HG03342 (cell line): ENCODE results near the gene ADAT3.

Experiments used
- ATAC-seq: cut with Tn5 transposase; IDR thresholded peaks from one replicate; pipeline ENCODE4 v1.9.1; 2021; ENCODE audit warnings: mild to moderate bottlenecking, moderate library complexity; ENCODE audit not compliant: unreplicated experiment

The ADAT3 gene

DNA sequence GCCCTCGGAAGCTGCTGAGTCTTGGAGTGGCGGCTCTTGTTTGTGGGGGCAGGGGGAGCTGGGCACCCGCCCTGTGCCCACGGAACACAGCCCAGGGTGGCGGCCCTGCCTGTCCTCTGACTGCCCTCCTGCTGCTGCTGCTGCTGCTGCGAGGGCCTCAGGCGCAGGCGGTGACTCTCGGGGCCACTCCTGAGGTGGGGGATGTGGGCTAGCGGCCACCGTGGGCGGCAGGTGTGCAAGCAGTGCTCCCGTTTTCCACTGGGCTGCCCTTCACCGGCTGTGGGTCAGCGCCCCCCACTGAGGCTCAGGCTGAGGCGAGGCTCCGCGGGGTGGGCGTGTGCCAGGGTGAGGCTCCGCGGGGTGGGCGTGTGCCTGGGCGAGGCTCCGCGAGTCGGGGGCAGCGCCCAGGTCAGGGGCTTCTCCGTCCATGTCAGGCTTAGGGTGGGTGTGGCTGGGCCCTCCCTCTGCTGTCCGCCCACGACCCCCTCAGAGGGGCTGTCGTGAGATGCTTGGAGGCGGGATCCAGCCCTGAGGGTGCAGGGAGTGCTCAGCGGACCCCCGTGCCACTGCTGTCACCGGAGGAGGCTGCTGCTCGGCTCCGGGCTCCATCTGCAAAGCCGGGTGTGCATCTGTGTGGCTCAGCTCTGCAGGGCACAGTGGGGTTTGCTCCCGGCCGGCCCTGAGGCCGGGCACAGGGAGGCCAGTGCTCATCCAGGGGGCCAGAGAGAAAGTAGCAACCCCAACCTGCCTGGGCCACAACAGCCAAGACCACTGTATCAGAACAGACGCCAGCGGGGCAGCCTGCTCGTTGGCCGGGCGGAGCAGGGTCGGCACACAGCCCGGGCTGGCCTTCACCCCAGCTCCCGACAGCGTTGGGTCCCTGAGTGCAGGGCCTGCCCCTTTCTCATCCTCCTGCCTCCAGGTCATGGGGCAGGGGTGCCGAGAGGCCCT, 50.2 kb downstream of the ADAT3 start:
- no peak for ATAC-seq

DNA sequence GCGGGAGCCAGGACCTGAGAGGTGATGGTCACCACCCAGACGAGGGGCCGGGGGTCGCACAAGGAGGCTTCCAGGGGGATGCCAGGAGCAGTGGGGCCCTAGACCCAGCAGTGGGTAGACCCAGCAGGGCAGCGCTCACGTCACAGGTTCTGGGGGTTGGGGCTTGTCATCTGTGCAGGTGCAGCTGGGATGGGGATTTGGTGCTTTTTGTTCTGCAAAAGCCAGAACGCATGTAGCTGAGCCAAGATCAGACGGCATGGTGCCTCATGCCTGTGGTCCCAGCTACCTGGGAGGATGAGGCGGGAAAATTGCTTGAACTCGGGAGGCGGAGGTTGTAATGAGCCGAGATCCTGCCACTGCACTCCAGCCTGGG, 50.9 kb downstream of the ADAT3 start:
- no peak for ATAC-seq

DNA sequence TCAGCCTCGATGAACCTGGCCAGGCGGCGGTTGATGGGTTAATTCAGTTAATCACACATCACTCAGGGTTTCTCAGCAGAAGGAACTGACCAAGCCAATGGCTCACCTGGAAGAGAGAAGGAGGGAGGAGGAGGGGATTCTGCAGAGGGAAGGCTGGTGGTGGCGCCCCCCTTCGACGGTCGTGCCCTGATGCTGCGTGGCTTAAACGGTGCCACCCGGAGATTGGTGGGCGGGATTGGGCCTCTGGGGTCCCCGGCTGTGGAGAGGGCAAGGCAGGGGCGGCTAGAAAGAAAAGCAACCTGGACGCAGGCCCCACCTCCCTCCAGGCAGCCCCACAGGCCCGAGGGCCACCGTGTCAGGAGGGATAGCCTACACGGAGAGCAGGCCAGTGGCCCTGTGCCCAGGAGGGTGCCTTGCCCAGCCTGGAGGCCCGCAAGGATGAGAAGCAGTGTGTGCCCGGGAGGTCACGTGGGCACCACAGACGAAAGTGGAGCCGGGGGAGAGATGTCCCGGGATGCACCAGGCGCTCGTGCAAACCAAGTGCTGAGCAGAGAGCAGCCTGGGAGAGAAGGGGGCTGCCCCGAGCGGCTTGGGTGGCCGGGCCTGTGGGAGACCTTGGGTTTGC, 51.8 kb downstream of the ADAT3 start:
- ATAC-seq = no peak

DNA sequence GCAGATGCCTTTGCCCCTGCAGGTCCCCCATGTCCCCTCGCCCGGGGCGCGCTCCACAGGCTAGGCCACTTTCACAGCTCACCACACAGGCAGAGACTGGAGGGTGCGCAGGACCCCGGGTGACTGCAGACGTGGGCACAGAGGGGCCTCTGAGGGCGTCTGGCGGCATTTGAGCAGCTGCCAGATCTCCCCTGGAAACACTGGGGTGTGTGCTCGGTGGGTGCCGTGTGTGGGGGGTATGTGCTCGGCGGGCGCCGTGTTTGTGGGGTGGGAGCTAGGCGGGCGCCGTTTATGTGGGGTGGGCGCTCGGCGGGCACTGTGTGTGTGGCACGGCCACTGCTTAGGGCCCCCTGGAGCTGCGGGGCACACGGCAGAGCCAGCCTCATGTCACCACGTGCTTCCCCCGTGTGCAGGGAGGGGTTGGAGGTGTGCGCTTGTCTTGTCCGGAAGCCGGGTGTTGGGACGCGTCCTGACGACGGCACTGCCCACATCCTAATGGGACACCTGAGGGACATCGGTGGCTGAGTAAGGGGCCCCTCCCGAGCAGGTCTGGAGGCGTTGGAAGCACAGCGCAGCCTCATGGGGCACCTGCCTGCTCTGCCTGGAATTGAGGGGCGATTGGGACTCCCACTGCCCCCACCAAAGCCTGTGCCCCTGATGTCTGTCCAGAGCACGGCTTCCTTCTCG, 52.5 kb downstream of the ADAT3 start:
- no peak for ATAC-seq

DNA sequence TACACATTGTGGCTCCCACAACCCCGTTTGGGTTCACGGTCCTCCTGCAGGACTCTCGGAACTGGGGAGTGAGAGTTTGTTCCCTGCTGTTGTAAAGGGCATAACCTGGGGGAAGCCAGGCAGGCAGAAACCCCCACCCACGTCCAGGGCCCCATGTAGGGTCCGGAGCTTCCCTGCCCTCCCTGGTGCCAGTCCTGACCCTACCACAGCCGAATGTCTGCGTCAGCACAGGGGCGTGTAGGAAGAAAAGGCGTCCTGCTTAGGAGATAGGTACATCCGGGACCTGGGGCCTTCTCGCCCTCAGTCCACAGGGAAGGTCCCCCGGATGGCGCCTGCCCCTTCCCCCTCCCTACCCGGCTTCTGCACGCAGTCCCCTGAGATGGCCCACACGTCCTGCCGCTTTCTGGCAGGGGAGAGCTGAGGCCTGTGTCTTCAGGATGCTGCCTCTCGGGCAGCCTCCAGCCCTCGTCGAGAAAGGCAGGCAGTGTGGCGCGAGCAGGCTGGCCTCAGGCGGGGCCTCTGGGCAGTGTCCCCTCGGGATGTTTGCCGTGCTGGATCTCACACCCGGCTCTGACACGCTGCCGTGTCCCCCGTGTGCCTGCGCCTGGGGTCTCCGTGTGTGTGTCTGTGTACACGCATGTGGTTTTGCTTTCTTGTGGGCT, 54.9 kb downstream of the ADAT3 start:
- no peak for ATAC-seq

DNA sequence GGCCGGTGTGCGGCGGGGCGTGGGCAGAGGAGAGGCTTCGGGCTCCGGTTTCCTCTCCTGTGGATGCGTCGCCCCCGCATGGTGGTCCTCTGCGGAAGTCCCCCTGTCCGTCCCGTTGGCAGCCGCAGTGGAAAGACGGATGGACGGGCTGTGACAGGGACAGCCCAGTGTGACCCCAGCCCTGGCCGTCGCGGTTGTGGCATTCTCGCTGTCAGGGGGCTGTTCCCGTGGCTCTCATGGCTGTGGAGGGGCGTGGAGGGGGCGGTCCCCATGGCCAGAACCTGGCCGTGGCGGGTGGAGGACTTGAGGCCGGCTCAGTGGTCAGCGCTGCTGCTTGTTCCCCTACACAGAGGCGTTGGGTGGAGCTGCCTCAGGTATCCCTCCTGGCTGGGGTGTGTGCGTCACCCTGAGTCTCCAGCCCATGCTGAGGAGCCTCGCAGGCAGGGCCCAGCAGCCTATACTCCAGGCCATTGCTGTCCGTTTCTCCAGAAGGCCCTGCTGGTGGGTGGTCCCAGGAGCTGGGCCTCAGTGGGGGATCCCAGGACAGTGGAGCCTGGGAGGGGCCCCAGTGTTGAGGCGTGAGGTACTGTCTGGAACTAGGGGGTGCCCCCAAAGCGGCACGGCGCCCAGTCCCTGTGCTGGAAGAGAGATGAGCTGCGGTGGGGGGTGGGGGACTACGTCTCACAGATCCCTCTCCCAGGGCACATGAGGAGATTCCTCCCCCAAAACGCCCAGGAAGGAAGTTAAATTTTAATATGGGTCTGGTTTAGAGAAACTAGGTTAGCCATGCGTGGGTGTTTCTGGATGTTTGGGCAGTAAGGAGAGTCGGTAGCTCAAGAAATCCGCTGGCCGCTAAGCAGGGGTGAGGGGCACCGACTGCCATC, 56.0 kb downstream of the ADAT3 start:
- no peak for ATAC-seq

DNA sequence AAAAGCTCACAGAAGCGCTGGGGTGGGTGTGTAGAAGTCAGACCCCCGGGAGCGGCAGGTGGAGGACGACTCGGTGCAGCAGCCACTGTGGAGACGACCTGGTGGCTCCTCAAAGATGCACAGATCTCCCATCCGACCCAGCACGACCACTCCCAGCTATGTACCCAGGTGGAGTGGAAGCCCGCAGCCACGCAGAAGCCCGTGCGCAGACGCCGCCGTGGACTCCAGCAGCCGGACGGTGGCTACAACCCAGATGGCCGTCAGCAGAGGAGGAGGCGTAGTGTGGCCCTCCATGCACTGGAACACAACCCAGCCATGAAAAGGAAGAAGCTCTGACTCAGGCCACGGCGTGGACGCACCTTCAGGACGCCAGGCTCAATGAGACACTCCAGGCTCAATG, 57.5 kb downstream of the ADAT3 start:
- no peak for ATAC-seq
